ENCODE measurements around the gene RNF220.

RNF220 gene

DNA sequence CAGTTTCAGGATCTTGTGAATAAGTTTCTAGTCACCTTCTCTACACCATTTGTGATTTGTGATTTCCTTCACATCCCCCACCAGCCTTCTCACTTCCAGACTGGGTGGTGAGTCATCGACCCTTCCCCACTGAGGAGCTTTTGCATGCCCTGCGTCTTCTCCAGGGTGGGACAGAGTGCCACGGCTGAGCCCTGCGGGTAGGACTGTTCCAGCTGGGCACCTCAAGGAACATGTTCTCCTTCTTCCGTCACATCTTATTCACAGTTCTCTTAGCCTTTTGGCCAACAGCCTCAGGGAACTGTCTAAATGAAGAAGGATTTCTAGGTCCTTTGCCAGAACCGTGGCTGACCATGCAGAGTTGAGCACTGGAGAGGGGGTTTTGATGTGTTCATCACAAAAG, 152.7 kb downstream of the RNF220 start:
- H3K27me3 ChIP-seq (ENCODE audit: insufficient read depth, low read length), result no peaks in the 10 kb centered on the region
- H2BK5ac ChIP-seq (ENCODE audit: low read depth, low read length, poor library complexity), result no peak overlapping the region
- no peaks in the 10 kb centered on the region for H3K79me1 ChIP-seq (ENCODE audit: low read length)
- H3K14ac ChIP-seq (ENCODE audit: low read length), result no peak overlapping the region
- H3K4ac ChIP-seq (ENCODE audit: low read depth, low read length), result no peak overlapping the region
- H4K8ac ChIP-seq (ENCODE audit: low read depth, low read length), result no peak overlapping the region
- no peak overlapping the region for H3K4me3 ChIP-seq (ENCODE audit: low read depth, low read length)
- H3K79me2 ChIP-seq (ENCODE audit: control insufficient read depth, insufficient read depth, low read length, poor library complexity), result no peaks in the 10 kb centered on the region
- DNase-seq, result peak in 1 of 2 donors; percentile 25
- H3K23ac ChIP-seq (ENCODE audit: low read length), result no peak overlapping the region
- H3K4me2 ChIP-seq (ENCODE audit: low read length), result no peak overlapping the region
- H3K36me3 ChIP-seq (ENCODE audit: control insufficient read depth in 1 of 2, insufficient read depth in 2 of 2, low read length in 2 of 2), result no peaks in the 10 kb centered on the region
- no CpG with 5 or more reads among the region's 6 CpGs for WGBS (ENCODE audit: extremely low coverage, insufficient coverage, insufficient read length)
- H3K9ac ChIP-seq (ENCODE audit: low read length), result no peak overlapping the region
- no peaks in the 10 kb centered on the region for H3K9me3 ChIP-seq (ENCODE audit: insufficient read depth, low read depth, low read length)
- no peak overlapping the region for H2AK5ac ChIP-seq (ENCODE audit: low read length)
- no peak overlapping the region for H3K27ac ChIP-seq (ENCODE audit: low read depth, low read length)
- no peak overlapping the region for H2AFZ ChIP-seq (ENCODE audit: insufficient read depth, low read length, poor library complexity)
- no peak overlapping the region for H2BK120ac ChIP-seq (ENCODE audit: insufficient read depth, low read length, poor library complexity)
- no peak overlapping the region for H3K18ac ChIP-seq (ENCODE audit: low read length)
- H2BK12ac ChIP-seq (ENCODE audit: low read length), result no peak overlapping the region
- no peak overlapping the region for H4K91ac ChIP-seq (ENCODE audit: low read depth, low read length)
- H3K4me1 ChIP-seq (ENCODE audit: control insufficient read depth in 1 of 2, insufficient read depth in 2 of 2, low read length in 2 of 2), result no peaks in the 10 kb centered on the region
- H4K12ac ChIP-seq (ENCODE audit: low read depth, low read length), result no peak overlapping the region

DNA sequence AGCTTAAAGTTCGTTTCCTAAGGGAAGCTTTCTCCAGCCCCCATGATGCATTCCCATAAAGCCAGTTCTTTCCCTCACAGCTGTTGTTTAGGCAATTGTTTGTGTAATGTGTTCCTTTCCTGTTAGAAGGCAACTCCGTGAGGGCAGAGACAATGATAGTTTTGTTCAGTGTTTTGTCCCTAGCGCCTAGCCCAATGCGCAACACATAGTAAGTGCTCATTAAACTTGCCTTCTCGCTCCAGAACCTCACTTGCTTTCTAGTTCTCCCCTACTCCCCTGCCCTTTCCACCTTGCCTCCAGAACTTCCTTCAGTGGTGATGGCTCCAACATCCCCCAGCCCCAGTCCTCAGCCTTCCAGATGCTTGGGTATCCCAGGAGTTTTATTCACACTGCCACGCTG, 153.8 kb downstream of the RNF220 start:
- WGBS (ENCODE audit: extremely low coverage, insufficient coverage, insufficient read length), result no CpG with 5 or more reads among the region's 6 CpGs
- H3K14ac ChIP-seq (ENCODE audit: low read length), result no peak overlapping the region
- no peak overlapping the region for H2BK12ac ChIP-seq (ENCODE audit: low read length)

DNA sequence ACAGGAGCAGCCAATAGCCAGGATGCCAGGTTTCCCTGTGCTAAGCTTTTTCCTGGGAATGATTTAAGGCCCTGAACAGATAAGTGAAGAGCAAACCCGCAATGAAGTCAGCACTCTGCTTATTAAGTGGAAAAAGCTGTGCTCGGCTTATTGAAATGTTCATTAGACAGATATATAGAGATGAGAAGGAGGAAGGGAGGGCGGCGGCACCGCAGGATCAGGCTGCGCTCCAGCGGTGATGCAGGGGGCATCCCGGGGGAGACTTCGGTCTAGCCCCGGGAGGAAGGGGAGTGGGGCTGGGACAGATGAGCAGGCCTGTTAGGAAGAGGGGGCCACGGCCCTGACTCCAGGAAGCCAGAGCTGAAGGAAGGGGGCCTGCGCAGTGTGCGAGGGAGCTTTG, 154.3 kb downstream of the RNF220 start:
- no peak for DNase-seq
- Histone ChIP-seq H3K79me1 (ENCODE audit: low read length) (no peaks in the 10 kb centered on the region), H3K27me3 (ENCODE audit: insufficient read depth, low read length) (no peaks in the 10 kb centered on the region), H3K4ac (ENCODE audit: low read depth, low read length) (no peak overlapping the region), H3K23ac (ENCODE audit: low read length) (no peak overlapping the region), H4K8ac (ENCODE audit: low read depth, low read length) (no peak overlapping the region), H2BK120ac (ENCODE audit: insufficient read depth, low read length, poor library complexity) (no peak overlapping the region), H3K4me3 (ENCODE audit: low read depth, low read length) (no peak overlapping the region), H3K18ac (ENCODE audit: low read length) (no peak overlapping the region), H3K36me3 (ENCODE audit: control insufficient read depth in 1 of 2, insufficient read depth in 2 of 2, low read length in 2 of 2) (no peaks in the 10 kb centered on the region), H2BK12ac (ENCODE audit: low read length) (no peak overlapping the region), H3K9me3 (ENCODE audit: insufficient read depth, low read depth, low read length) (no peaks in the 10 kb centered on the region), H4K12ac (ENCODE audit: low read depth, low read length) (no peak overlapping the region), H2AFZ (ENCODE audit: insufficient read depth, low read length, poor library complexity) (no peak overlapping the region), H3K14ac (ENCODE audit: low read length) (no peak overlapping the region), H3K9ac (ENCODE audit: low read length) (no peak overlapping the region), H3K4me1 (ENCODE audit: control insufficient read depth in 1 of 2, insufficient read depth in 2 of 2, low read length in 2 of 2) (no peaks in the 10 kb centered on the region), H3K79me2 (ENCODE audit: control insufficient read depth, insufficient read depth, low read length, poor library complexity) (no peaks in the 10 kb centered on the region), H3K27ac (ENCODE audit: low read depth, low read length) (no peak overlapping the region), H4K91ac (ENCODE audit: low read depth, low read length) (no peak overlapping the region), H2BK5ac (ENCODE audit: low read depth, low read length, poor library complexity) (no peak overlapping the region), H3K4me2 (ENCODE audit: low read length) (no peak overlapping the region), H2AK5ac (ENCODE audit: low read length) (no peak overlapping the region)
- WGBS (ENCODE audit: extremely low coverage, insufficient coverage, insufficient read length), result no CpG with 5 or more reads among the region's 13 CpGs

More for the DNA sequence above, 153.8 kb downstream of the RNF220 start:
- H2AFZ ChIP-seq (ENCODE audit: insufficient read depth, low read length, poor library complexity), result no peak overlapping the region
- H2AK5ac ChIP-seq (ENCODE audit: low read length), result no peak overlapping the region
- H4K12ac ChIP-seq (ENCODE audit: low read depth, low read length), result no peak overlapping the region
- H3K4ac ChIP-seq (ENCODE audit: low read depth, low read length), result no peak overlapping the region
- no peak overlapping the region for H4K8ac ChIP-seq (ENCODE audit: low read depth, low read length)
- no peak overlapping the region for H2BK5ac ChIP-seq (ENCODE audit: low read depth, low read length, poor library complexity)
- H3K36me3 ChIP-seq (ENCODE audit: control insufficient read depth in 1 of 2, insufficient read depth in 2 of 2, low read length in 2 of 2), result no peaks in the 10 kb centered on the region
- H3K4me2 ChIP-seq (ENCODE audit: low read length), result no peak overlapping the region
- H4K91ac ChIP-seq (ENCODE audit: low read depth, low read length), result no peak overlapping the region
- no peak overlapping the region for H2BK120ac ChIP-seq (ENCODE audit: insufficient read depth, low read length, poor library complexity)
- no peaks in the 10 kb centered on the region for H3K79me2 ChIP-seq (ENCODE audit: control insufficient read depth, insufficient read depth, low read length, poor library complexity)
- no peaks in the 10 kb centered on the region for H3K4me1 ChIP-seq (ENCODE audit: control insufficient read depth in 1 of 2, insufficient read depth in 2 of 2, low read length in 2 of 2)
- no peak overlapping the region for H3K4me3 ChIP-seq (ENCODE audit: low read depth, low read length)
- no peak overlapping the region for H3K23ac ChIP-seq (ENCODE audit: low read length)
- no peak overlapping the region for H3K9ac ChIP-seq (ENCODE audit: low read length)
- H3K27ac ChIP-seq (ENCODE audit: low read depth, low read length), result no peak overlapping the region
- no peaks in the 10 kb centered on the region for H3K27me3 ChIP-seq (ENCODE audit: insufficient read depth, low read length)
- DNase-seq, result no peak
- H3K18ac ChIP-seq (ENCODE audit: low read length), result no peak overlapping the region
- no peaks in the 10 kb centered on the region for H3K79me1 ChIP-seq (ENCODE audit: low read length)
- no peaks in the 10 kb centered on the region for H3K9me3 ChIP-seq (ENCODE audit: insufficient read depth, low read depth, low read length)

DNA sequence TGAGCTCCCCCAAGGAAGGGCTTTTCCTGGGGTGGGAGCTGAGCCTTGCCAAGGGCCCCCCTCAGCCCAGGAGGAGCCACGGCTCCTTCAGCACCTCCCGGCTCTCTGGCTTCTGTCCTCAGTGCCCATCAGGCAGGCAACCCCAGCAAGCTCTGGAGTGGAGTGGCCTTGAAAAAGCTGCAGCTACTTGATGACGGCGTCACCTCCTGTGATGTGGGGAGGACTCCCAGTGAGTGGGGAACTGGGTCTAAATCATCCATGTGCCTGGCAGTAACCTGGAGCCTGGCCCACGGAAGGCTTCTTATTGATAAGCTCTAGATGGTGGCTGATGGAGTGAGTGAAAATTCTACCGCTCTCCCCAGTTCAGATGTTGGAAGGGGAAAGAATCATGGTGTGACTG, 154.9 kb downstream of the RNF220 start:
- H3K9ac ChIP-seq (ENCODE audit: low read length), result peak overlapping the region; percentile 30
- no peak for DNase-seq
- no peaks in the 10 kb centered on the region for H3K79me1 ChIP-seq (ENCODE audit: low read length)
- H3K79me2 ChIP-seq (ENCODE audit: control insufficient read depth, insufficient read depth, low read length, poor library complexity), result no peaks in the 10 kb centered on the region
- no CpG with 5 or more reads among the region's 6 CpGs for whole genome bisulfite sequencing (ENCODE audit: extremely low coverage, insufficient coverage, insufficient read length)
- no peak overlapping the region for H3K4me2 ChIP-seq (ENCODE audit: low read length)
- no peaks in the 10 kb centered on the region for H3K27me3 ChIP-seq (ENCODE audit: insufficient read depth, low read length)
- H3K9me3 ChIP-seq (ENCODE audit: insufficient read depth, low read depth, low read length), result no peaks in the 10 kb centered on the region
- H2BK5ac ChIP-seq (ENCODE audit: low read depth, low read length, poor library complexity), result no peak overlapping the region
- H4K12ac ChIP-seq (ENCODE audit: low read depth, low read length), result no peak overlapping the region
- H4K8ac ChIP-seq (ENCODE audit: low read depth, low read length), result no peak overlapping the region
- no peak overlapping the region for H2AK5ac ChIP-seq (ENCODE audit: low read length)
- H2AFZ ChIP-seq (ENCODE audit: insufficient read depth, low read length, poor library complexity), result no peak overlapping the region
- H3K4me1 ChIP-seq (ENCODE audit: control insufficient read depth in 1 of 2, insufficient read depth in 2 of 2, low read length in 2 of 2), result no peaks in the 10 kb centered on the region
- H2BK120ac ChIP-seq (ENCODE audit: insufficient read depth, low read length, poor library complexity), result no peak overlapping the region
- H3K36me3 ChIP-seq (ENCODE audit: control insufficient read depth in 1 of 2, insufficient read depth in 2 of 2, low read length in 2 of 2), result no peaks in the 10 kb centered on the region
- H2BK12ac ChIP-seq (ENCODE audit: low read length), result no peak overlapping the region
- no peak overlapping the region for H4K91ac ChIP-seq (ENCODE audit: low read depth, low read length)
- no peak overlapping the region for H3K4me3 ChIP-seq (ENCODE audit: low read depth, low read length)
- no peak overlapping the region for H3K18ac ChIP-seq (ENCODE audit: low read length)
- no peak overlapping the region for H3K4ac ChIP-seq (ENCODE audit: low read depth, low read length)
- H3K27ac ChIP-seq (ENCODE audit: low read depth, low read length), result no peak overlapping the region
- H3K14ac ChIP-seq (ENCODE audit: low read length), result no peak overlapping the region
- no peak overlapping the region for H3K23ac ChIP-seq (ENCODE audit: low read length)

All from trophoblast cell (in vitro differentiated cells and primary cell).